ENCODE measurements around the gene SRSF6.

Gene SRSF6

DNA sequence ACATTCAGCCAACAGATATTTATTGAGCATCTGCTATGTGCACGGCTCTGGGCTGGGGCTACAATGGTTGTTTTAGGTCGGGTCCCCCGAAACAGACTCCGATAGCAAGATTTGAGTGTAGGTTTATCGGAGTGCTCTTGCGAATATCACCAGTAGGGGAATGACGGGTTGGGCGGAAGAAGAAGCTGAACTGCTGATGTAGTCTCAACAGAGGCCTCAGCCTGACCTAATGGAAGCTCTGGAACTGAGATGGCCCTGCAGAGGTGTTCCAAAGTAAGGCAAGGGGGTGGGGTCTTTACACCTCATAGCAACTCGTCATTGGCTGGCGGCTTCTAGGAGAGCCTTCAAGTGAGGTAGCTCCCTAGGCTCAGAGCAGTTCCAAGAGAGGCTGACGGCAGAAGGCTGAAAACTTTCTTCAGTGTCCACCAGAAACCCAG is 50.9 kb downstream of the SRSF6 start:
- H3K4me3 Mint-ChIP-seq, result peak overlapping the region; percentile 82
- TF ChIP-seq, protein P1, sequence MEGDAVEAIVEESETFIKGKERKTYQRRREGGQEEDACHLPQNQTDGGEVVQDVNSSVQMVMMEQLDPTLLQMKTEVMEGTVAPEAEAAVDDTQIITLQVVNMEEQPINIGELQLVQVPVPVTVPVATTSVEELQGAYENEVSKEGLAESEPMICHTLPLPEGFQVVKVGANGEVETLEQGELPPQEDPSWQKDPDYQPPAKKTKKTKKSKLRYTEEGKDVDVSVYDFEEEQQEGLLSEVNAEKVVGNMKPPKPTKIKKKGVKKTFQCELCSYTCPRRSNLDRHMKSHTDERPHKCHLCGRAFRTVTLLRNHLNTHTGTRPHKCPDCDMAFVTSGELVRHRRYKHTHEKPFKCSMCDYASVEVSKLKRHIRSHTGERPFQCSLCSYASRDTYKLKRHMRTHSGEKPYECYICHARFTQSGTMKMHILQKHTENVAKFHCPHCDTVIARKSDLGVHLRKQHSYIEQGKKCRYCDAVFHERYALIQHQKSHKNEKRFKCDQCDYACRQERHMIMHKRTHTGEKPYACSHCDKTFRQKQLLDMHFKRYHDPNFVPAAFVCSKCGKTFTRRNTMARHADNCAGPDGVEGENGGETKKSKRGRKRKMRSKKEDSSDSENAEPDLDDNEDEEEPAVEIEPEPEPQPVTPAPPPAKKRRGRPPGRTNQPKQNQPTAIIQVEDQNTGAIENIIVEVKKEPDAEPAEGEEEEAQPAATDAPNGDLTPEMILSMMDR (IDR thresholded peaks at IDR 0.05), result no peak
- no peak for DNase-seq
- no peaks in the 10 kb centered on the region for H3K36me3 Mint-ChIP-seq (ENCODE audit: low read depth)
- H3K9me3 Mint-ChIP-seq, result peaks cover 3% of the 10 kb centered on the region
- peaks cover 14% of the 10 kb centered on the region for H3K4me1 Mint-ChIP-seq
- peaks cover 55% of the 10 kb centered on the region for H3K27me3 Mint-ChIP-seq (ENCODE audit: low read depth, poor library complexity)
- no peak overlapping the region for H3K27ac Mint-ChIP-seq

DNA sequence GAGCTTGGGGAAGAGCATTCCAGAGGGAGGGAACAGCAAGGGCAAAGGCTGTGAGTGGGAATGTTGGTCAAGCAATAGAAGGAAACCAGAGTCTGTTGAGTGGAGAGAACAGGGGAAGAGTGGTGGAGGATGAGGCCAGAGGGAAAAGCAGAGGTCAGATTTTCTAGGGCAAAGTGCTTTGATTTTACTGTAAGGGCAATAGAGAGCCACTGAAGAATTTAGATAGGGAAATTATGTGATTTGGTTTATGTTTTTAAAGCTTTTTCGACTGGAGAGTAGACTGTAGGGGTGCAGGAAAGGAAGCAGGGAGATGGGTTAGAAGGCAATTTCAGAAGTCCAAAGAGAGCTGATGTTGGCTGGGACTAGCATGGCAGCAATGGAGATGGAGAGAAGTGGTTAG is 54.2 kb downstream of the SRSF6 start:
- Mint-ChIP-seq H3K27me3 (ENCODE audit: low read depth, poor library complexity) (peaks cover 25% of the 10 kb centered on the region), H3K4me1 (peaks cover 23% of the 10 kb centered on the region), H3K9me3 (no peaks in the 10 kb centered on the region), H3K27ac (no peak overlapping the region), H3K4me3 (peak overlapping the region; percentile 3), H3K36me3 (ENCODE audit: low read depth) (no peaks in the 10 kb centered on the region)
- TF ChIP-seq, protein P1 (IDR thresholded peaks at IDR 0.05), result no peak
- DNase-seq, result no peak

DNA sequence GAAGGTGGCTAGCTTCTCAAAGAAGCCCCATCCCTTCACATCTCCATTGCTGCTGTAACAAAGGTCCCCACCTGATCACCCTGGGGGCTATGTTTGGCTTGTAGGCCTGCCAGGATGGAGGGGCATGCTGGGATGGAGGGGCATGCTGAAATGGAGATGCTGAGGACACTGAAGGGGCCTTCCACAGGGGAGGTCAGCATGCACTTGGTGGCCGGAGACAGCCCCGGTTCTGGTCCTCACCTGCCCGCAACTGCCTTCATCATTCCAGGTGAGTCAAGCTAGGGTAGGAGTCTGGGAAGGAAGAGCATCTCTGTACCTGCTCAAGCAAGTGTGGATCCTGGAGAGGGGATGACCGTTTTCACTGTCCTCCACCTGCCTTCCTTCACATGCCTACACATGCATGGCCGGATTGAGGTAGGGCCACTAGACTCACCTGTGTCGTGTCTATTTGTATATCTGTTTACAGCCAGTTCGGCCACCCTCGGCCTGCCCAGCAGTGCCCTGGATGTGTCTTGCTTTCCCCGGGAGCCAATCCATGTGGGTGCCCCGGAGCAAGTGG is 55.8 kb downstream of the SRSF6 start:
- TF ChIP-seq, protein P1 (IDR thresholded peaks at IDR 0.05), result no peak
- Mint-ChIP-seq H3K27me3 (ENCODE audit: low read depth, poor library complexity) (peaks cover 11% of the 10 kb centered on the region), H3K4me3 (peak overlapping the region; percentile 96), H3K27ac (no peak overlapping the region), H3K4me1 (peaks cover 22% of the 10 kb centered on the region), H3K36me3 (ENCODE audit: low read depth) (peaks cover 10% of the 10 kb centered on the region), H3K9me3 (no peaks in the 10 kb centered on the region)
- DNase-seq, result no peak

All from nephron progenitor cell (in vitro differentiated cells).